HepG2 (cell line): Measurements from ENCODE around the gene UST. TPM values are rescaled to one million over a fixed set of nuclear protein-coding genes. Genes with fewer than 3 reads are reported as not detected.

ENCODE experiments used
- ATAC-seq: fragments of 200-7000 bp; cut with Tn5 transposase; 3 replicates; pipeline ENCODE4 v1.9.1; 2020; ENCODE audit warnings: mild to moderate bottlenecking, moderate library complexity
- BruUV-seq: library from RNA; stranded (reverse); fragments of 400-500 nt; replicated peaks from 2 replicates; lab custom pipeline; 2021; lab: Mats Ljungman, UMichigan
- CTCF ChIA-PET: fragments of 300-600 bp; formaldehyde crosslinking; extraction: SDS; loops from one replicate; lab custom pipeline; 2021; ENCODE audit warnings: low total read pairs, inconsistent platforms, low intra/inter-chr PET ratio; lab: Yijun Ruan, JAX
- POLR2A ChIA-PET: fragments of 350-600 bp; sonication (Branson Sonifier 250); formaldehyde crosslinking; loops from one replicate; lab custom pipeline; 2020; ENCODE audit warnings: antibody characterized with exemption, inconsistent platforms; lab: Yijun Ruan, JAX
- DNase-seq: peaks from one replicate; pipeline ENCODE4 v3.0.0-alpha.2; 2015; ENCODE audit warnings: low spot score
- FAIRE-seq: peaks from 3 replicates; lab custom pipeline; 2011; peaks lifted over from hg19 to GRCh38; lab: Jason Lieb, UNC
- H2AFZ ChIP-seq: one replicate; pipeline ENCODE4 v1.6.1; 2011; ENCODE audit warnings: low read length, inconsistent platforms
- H3K27ac ChIP-seq: fragments of 300-600 bp; 3 replicates; pipeline ENCODE4 v1.8.0; 2011; ENCODE audit warnings: mixed run types, mild to moderate bottlenecking, mixed read lengths, low read length, inconsistent platforms; ENCODE audit not compliant: insufficient read depth; ENCODE audit errors: extremely low read length
- H3K27me3 ChIP-seq, 2 experiments: fragments of 200-600 bp in 1 of 2; 2 replicates in 1 of 2; 3 replicates in 1 of 2; pipeline versions ENCODE4 v1.6.0 to v1.8.0; 2011; ENCODE audit warnings: low read length in 2 of 2, mild to moderate bottlenecking in 2 of 2, moderate library complexity in 2 of 2, inconsistent platforms in 1 of 2; ENCODE audit not compliant: insufficient read depth in 2 of 2, control insufficient read depth in 1 of 2
- H3K36me3 ChIP-seq, 2 experiments: fragments of 200-600 bp in 1 of 2; replicated peaks in 1 of 2; 2 replicates in 1 of 2; 3 replicates in 1 of 2; pipeline versions ENCODE4 v1.5.1 to v1.8.0; 2011; ENCODE audit warnings: low read length in 2 of 2, inconsistent platforms in 1 of 2; ENCODE audit not compliant: insufficient read depth in 2 of 2, control insufficient read depth in 1 of 2
- H3K4me1 ChIP-seq: 2 replicates; pipeline ENCODE4 v1.5.1; 2012; ENCODE audit warnings: low read length, inconsistent platforms; ENCODE audit not compliant: insufficient read depth
- H3K4me2 ChIP-seq: 2 replicates; pipeline ENCODE4 v1.6.0; 2011; ENCODE audit warnings: low read depth, low read length, inconsistent platforms
- H3K4me3 ChIP-seq, 3 experiments: fragments of 200-600 bp in 1 of 3; sonication (generic), shearing (Covaris generic) in 1 of 3; replicated peaks in 1 of 3; 2 replicates each; pipeline ENCODE4 v1.5.1; 2011 to 2016; ENCODE audit warnings: low read length in 3 of 3, inconsistent platforms in 2 of 3, low read depth in 2 of 3, mild to moderate bottlenecking in 2 of 3, control low read depth in 1 of 3, mixed read lengths in 1 of 3; ENCODE audit not compliant: insufficient read depth in 1 of 3
- H3K79me2 ChIP-seq: one replicate; pipeline ENCODE4 v1.6.1; 2011; ENCODE audit warnings: low read length, inconsistent platforms; ENCODE audit not compliant: insufficient read depth
- H3K9ac ChIP-seq: 2 replicates; pipeline ENCODE4 v1.6.0; 2011; ENCODE audit warnings: mild to moderate bottlenecking, low read depth, low read length, inconsistent platforms; ENCODE audit not compliant: insufficient read depth
- H3K9me3 ChIP-seq: 2 replicates; pipeline ENCODE4 v1.5.1; 2012; ENCODE audit warnings: mild to moderate bottlenecking, low read length
- H4K20me1 ChIP-seq: 2 replicates; pipeline ENCODE4 v1.6.0; 2011; ENCODE audit warnings: inconsistent platforms, mild to moderate bottlenecking, low read length, moderate library complexity; ENCODE audit not compliant: insufficient read depth
- ARID5B ChIP-seq: IDR thresholded peaks from 2 replicates; pipeline ENCODE4 v1.4.0; 2020; ENCODE audit warnings: mild to moderate bottlenecking, missing genetic modification reagents
- ATF3 ChIP-seq: sonication (generic); formaldehyde crosslinking; IDR thresholded peaks from 2 replicates; pipeline ENCODE4 v1.4.0; 2020; ENCODE audit warnings: missing genetic modification reagents
- HNF4A ChIP-seq: sonication (generic); formaldehyde crosslinking; IDR thresholded peaks from 2 replicates; pipeline ENCODE4 v1.4.0; 2020; ENCODE audit warnings: missing genetic modification reagents
- SP140L ChIP-seq: sonication (generic); formaldehyde crosslinking; IDR thresholded peaks from 2 replicates; pipeline ENCODE4 v1.4.0; 2020; ENCODE audit warnings: missing genetic modification reagents, borderline replicate concordance
- ZKSCAN8 ChIP-seq: IDR thresholded peaks from 2 replicates; pipeline ENCODE4 v1.6.1; 2016; ENCODE audit warnings: borderline replicate concordance, missing genetic modification reagents, missing compliant biosample characterization
- ZNF12 ChIP-seq: sonication (generic); formaldehyde crosslinking; IDR thresholded peaks from 2 replicates; pipeline ENCODE4 v1.5.0; 2020; ENCODE audit warnings: missing genetic modification reagents
- ZNF138 ChIP-seq: sonication (generic); formaldehyde crosslinking; IDR thresholded peaks from 2 replicates; pipeline ENCODE4 v1.5.0; 2020; ENCODE audit warnings: mild to moderate bottlenecking, low read depth, missing genetic modification reagents
- ZNF451 ChIP-seq: sonication (generic); formaldehyde crosslinking; IDR thresholded peaks from 2 replicates; pipeline ENCODE4 v1.5.0; 2020; ENCODE audit warnings: mild to moderate bottlenecking, missing genetic modification reagents
- ZNF549 ChIP-seq: sonication (generic); formaldehyde crosslinking; IDR thresholded peaks from 2 replicates; pipeline ENCODE4 v1.5.0; 2020; ENCODE audit warnings: missing genetic modification reagents
- ZNF564 ChIP-seq: sonication (generic); formaldehyde crosslinking; IDR thresholded peaks from 2 replicates; pipeline ENCODE4 v1.8.1; 2023; ENCODE audit warnings: mild to moderate bottlenecking, missing genetic modification reagents
- WGBS: methylation state at CpG from one replicate; pipeline ENCODE4 v1.1.6; 2017; ENCODE audit warnings: low lambda C conversion rate; 5-methylcytosine and 5-hydroxymethylcytosine counted together
- in situ Hi-C: cut with HindIII; loops from 2 replicates; pipeline ENCODE4 v1.10.0; 2017; ENCODE audit warnings: low pct_unique_long_range_greater_than_20kb; ENCODE audit not compliant: extremely low pct_ligation_motif_present
- intact Hi-C: fragments of 100-400 bp; cut with micrococcal nuclease; formaldehyde crosslinking; loops from one replicate; pipeline ENCODE4 v1.10.0; 2022; ENCODE audit not compliant: unreplicated experiment
- polyA plus RNA-seq, 8 experiments: library from polyadenylated mRNA; depleted of rRNA in 3 of 8; stranded (reverse) in 7 of 8; unstranded in 1 of 8; fragments of >200 nt; fragmentation: Illumina TruSeq in 4 of 8; extraction: Trizol in 4 of 8; gene quantifications; 2 replicates each; pipeline versions ENCODE4 v1.2.1 to v1.2.3, GENCODE V29; 2011 to 2016; ENCODE audit warnings: low read depth in 4 of 8, missing spikeins in 1 of 8, mixed read lengths in 1 of 8; ENCODE audit not compliant: insufficient read depth in 1 of 8
- total RNA-seq, 5 experiments: library from RNA; depleted of rRNA; stranded (reverse); fragments of >200 nt; fragmentation: Illumina TruSeq; extraction: Trizol; gene quantifications; 2 replicates each; pipeline ENCODE4 v1.2.3, GENCODE V29; 2016; ENCODE audit warnings: low read depth in 1 of 5

UST gene
- total and polyA plus RNA-seq, 2 of the 13 experiments (the other 11 are each of a cell fraction or from before 2014, with no cell fraction given), result 0.27 TPM; not detected in 1

DNA sequence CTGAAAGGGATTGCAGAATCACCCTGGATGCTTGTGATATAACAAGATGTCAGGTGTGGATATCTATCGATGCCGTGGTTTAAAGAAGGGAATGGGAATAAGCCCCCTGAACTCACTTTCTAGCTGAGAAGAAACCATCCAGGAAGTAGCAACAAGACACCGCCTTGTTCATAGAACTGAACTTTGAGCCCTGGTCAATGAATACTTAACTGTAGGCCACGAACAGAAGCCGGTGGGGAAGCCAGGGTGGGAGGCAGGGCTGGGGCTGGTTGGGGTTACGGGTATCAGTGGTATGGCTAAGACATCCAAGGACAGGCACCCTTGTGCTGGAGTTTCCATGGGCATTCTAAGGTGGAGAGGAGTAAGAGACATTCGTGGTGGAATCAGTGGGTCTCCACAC, 61.0 kb downstream of the UST start (continued):
- TF ChIP-seq ATF3, result no peak
- no peak for TF ChIP-seq ARID5B
- TF ChIP-seq ZKSCAN8 (CRISPR knock-in tag), result no peak
- peak; percentile 50 for TF ChIP-seq HNF4A
- peak; percentile 95 for TF ChIP-seq ZNF549 (CRISPR knock-in tag)
- TF ChIP-seq ZNF138 (CRISPR knock-in tag), result no peak
- no peak for TF ChIP-seq ZNF451

DNA sequence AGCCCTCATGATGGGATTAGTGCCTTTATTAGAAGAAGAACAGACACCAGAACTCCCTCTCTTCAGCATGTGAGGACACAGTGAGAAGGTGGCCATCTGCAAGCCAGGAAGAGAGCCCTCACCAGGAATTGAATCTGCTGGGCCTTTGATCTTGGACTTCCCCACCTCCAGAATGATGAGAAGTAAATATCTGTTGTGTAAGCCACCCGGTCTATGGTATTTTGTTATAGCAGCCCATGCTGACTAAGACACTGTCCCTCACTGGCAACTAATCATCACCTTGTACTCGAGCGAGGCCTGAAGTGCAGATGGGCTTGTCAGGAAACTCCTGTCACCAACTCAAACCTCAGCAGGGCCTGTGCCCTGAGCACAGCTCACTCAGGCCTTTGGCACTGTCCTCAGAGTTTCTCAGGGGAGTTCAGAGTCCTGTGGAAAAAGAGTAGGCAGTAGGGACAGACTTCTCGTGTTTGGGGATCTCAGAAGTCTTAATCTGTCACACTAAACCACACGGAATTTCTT, 62.0 kb downstream of the UST start:
- H4K20me1 ChIP-seq, result no peaks in the 10 kb centered on the region
- ATAC-seq (no peak), FAIRE-seq (no peak), DNase-seq (no peak)
- intact Hi-C loops (no loop called here), in situ Hi-C loops (no loop called here)
- no peaks in the 10 kb centered on the region for H3K79me2 ChIP-seq
- under 1% methylated on average over 5 of the region's 5 CpGs for WGBS
- CTCF ChIA-PET, result no interaction called here
- H3K4me2 ChIP-seq, result no peak overlapping the region
- H3K27me3 ChIP-seq, result peaks cover 0 to 7% of the 10 kb centered on the region in 2 experiments; a peak in 1 of 5 replicates
- no peak overlapping the region for H3K4me3 ChIP-seq
- no TSS peak for BruUV-seq
- H3K36me3 ChIP-seq, result no peaks in the 10 kb centered on the region
- no peak overlapping the region for H3K9ac ChIP-seq
- POLR2A ChIA-PET, result no interaction called here
- no peaks in the 10 kb centered on the region for H3K9me3 ChIP-seq
- peaks cover 10% of the 10 kb centered on the region for H3K4me1 ChIP-seq
- H2AFZ ChIP-seq, result no peak overlapping the region
- no peak overlapping the region for H3K27ac ChIP-seq
- TF ChIP-seq ZNF564 (CRISPR knock-in tag) (peak; percentile 93), ZNF12 (peak; percentile 99), SP140L (CRISPR knock-in tag) (no peak)
